Measurements from ENCODE around the gene SLC47A1.
"Not testable (repeated sequence)": the region's sequence is repeated elsewhere in the genome, so short reads cannot be mapped to it uniquely, and the experiment has no call there.

The SLC47A1 gene

GRCh38 chr17:19502517-19502916 lies 31.1 kb upstream of the SLC47A1 start:
- no peak overlapping the region for H3K27ac ChIP-seq (ENCODE audit: low read length)
- H3K36me3 ChIP-seq (ENCODE audit: control insufficient read depth in 2 of 2, insufficient read depth in 2 of 2, low read length in 2 of 2): no peaks in the 10 kb centered on the region
- H3K4me3 ChIP-seq (ENCODE audit: low read length in 2 of 2): no peak overlapping the region
- no peaks in the 10 kb centered on the region for H3K9me3 ChIP-seq (ENCODE audit: control insufficient read depth in 2 of 2, low read length in 2 of 2)
- no peaks in the 10 kb centered on the region for H3K27me3 ChIP-seq (ENCODE audit: control insufficient read depth in 1 of 2, insufficient read depth in 2 of 2, low read length in 2 of 2)
- H3K4me1 ChIP-seq (ENCODE audit: control insufficient read depth, insufficient read depth, low read length): no peaks in the 10 kb centered on the region
- no peak overlapping the region for H3K9ac ChIP-seq (ENCODE audit: low read length in 2 of 2)

GRCh38 chr17:19505561-19505960 lies 28.1 kb upstream of the SLC47A1 start:
- not testable (repeated sequence) for H3K27me3 ChIP-seq (ENCODE audit: control insufficient read depth in 1 of 2, insufficient read depth in 2 of 2, low read length in 2 of 2); H3K27ac ChIP-seq (ENCODE audit: low read length); H3K36me3 ChIP-seq (ENCODE audit: control insufficient read depth in 2 of 2, insufficient read depth in 2 of 2, low read length in 2 of 2); H3K9me3 ChIP-seq (ENCODE audit: control insufficient read depth in 2 of 2, low read length in 2 of 2); H3K4me1 ChIP-seq (ENCODE audit: control insufficient read depth, insufficient read depth, low read length); H3K9ac ChIP-seq (ENCODE audit: low read length in 2 of 2); H3K4me3 ChIP-seq (ENCODE audit: low read length in 2 of 2)

GRCh38 chr17:19507775-19508576 lies 25.7 kb upstream of the SLC47A1 start:
- H3K4me1 ChIP-seq (ENCODE audit: control insufficient read depth, insufficient read depth, low read length): peaks cover 6% of the 10 kb centered on the region
- peak overlapping the region; percentile 64 to 76 for H3K9ac ChIP-seq (ENCODE audit: low read length in 2 of 2)
- no peaks in the 10 kb centered on the region for H3K27me3 ChIP-seq (ENCODE audit: control insufficient read depth in 1 of 2, insufficient read depth in 2 of 2, low read length in 2 of 2)
- no peaks in the 10 kb centered on the region for H3K36me3 ChIP-seq (ENCODE audit: control insufficient read depth in 2 of 2, insufficient read depth in 2 of 2, low read length in 2 of 2)
- peak overlapping the region; percentile 80 to 82 for H3K4me3 ChIP-seq (ENCODE audit: low read length in 2 of 2)
- no peaks in the 10 kb centered on the region for H3K9me3 ChIP-seq (ENCODE audit: control insufficient read depth in 2 of 2, low read length in 2 of 2)
- peak overlapping the region; percentile 81 for H3K27ac ChIP-seq (ENCODE audit: low read length)

GRCh38 chr17:19508577-19508867 lies 25.1 kb upstream of the SLC47A1 start:
- Histone ChIP-seq H3K9me3 (ENCODE audit: control insufficient read depth in 2 of 2, low read length in 2 of 2) (no peaks in the 10 kb centered on the region), H3K27ac (ENCODE audit: low read length) (peak overlapping the region; percentile 81), H3K36me3 (ENCODE audit: control insufficient read depth in 2 of 2, insufficient read depth in 2 of 2, low read length in 2 of 2) (no peaks in the 10 kb centered on the region), H3K9ac (ENCODE audit: low read length in 2 of 2) (peak overlapping the region; percentile 64 to 76), H3K4me1 (ENCODE audit: control insufficient read depth, insufficient read depth, low read length) (peaks cover 7% of the 10 kb centered on the region), H3K4me3 (ENCODE audit: low read length in 2 of 2) (peak overlapping the region; percentile 80 to 82), H3K27me3 (ENCODE audit: control insufficient read depth in 1 of 2, insufficient read depth in 2 of 2, low read length in 2 of 2) (no peaks in the 10 kb centered on the region)

DNA sequence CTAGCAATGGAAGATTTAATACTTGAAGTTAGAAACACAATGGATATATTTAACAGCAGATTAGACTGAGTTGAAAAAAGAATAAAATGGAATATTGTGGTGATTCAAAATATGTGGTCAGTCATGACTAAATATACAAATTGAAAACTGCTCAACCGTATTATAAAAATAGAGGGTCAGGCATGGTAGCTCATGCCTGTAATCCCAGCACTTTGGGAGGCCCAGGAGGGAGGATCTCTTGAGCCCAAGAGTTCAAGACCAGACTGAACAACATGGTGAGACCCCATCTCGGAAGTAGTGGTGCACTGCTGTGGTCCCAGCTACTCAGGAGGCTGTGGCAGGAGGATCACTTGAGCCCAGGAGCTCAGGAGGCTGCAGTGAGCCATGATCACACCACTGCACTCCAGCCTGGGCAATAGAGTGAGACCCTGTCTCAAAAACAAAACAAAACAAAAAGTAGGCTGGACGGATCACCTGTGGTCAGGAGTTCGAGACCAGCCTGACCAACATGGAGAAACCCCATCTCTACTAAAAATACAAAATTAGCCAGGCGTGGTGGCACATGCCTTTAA lies 24.3 kb upstream of the SLC47A1 start:
- not testable (repeated sequence) for H3K36me3 ChIP-seq (ENCODE audit: control insufficient read depth in 2 of 2, insufficient read depth in 2 of 2, low read length in 2 of 2); H3K9ac ChIP-seq (ENCODE audit: low read length in 2 of 2); H3K27me3 ChIP-seq (ENCODE audit: control insufficient read depth in 1 of 2, insufficient read depth in 2 of 2, low read length in 2 of 2); H3K4me3 ChIP-seq (ENCODE audit: low read length in 2 of 2); H3K9me3 ChIP-seq (ENCODE audit: control insufficient read depth in 2 of 2, low read length in 2 of 2); H3K27ac ChIP-seq (ENCODE audit: low read length)
- peaks cover 11% of the 10 kb centered on the region for H3K4me1 ChIP-seq (ENCODE audit: control insufficient read depth, insufficient read depth, low read length)

GRCh38 chr17:19510903-19511302 lies 22.8 kb upstream of the SLC47A1 start:
- no peak overlapping the region for H3K9ac ChIP-seq (ENCODE audit: low read length in 2 of 2)
- no peaks in the 10 kb centered on the region for H3K27me3 ChIP-seq (ENCODE audit: control insufficient read depth in 1 of 2, insufficient read depth in 2 of 2, low read length in 2 of 2)
- no peak overlapping the region for H3K27ac ChIP-seq (ENCODE audit: low read length)
- no peak overlapping the region for H3K4me3 ChIP-seq (ENCODE audit: low read length in 2 of 2)
- no peaks in the 10 kb centered on the region for H3K9me3 ChIP-seq (ENCODE audit: control insufficient read depth in 2 of 2, low read length in 2 of 2)
- H3K4me1 ChIP-seq (ENCODE audit: control insufficient read depth, insufficient read depth, low read length): peaks cover 11% of the 10 kb centered on the region
- no peaks in the 10 kb centered on the region for H3K36me3 ChIP-seq (ENCODE audit: control insufficient read depth in 2 of 2, insufficient read depth in 2 of 2, low read length in 2 of 2)

DNA sequence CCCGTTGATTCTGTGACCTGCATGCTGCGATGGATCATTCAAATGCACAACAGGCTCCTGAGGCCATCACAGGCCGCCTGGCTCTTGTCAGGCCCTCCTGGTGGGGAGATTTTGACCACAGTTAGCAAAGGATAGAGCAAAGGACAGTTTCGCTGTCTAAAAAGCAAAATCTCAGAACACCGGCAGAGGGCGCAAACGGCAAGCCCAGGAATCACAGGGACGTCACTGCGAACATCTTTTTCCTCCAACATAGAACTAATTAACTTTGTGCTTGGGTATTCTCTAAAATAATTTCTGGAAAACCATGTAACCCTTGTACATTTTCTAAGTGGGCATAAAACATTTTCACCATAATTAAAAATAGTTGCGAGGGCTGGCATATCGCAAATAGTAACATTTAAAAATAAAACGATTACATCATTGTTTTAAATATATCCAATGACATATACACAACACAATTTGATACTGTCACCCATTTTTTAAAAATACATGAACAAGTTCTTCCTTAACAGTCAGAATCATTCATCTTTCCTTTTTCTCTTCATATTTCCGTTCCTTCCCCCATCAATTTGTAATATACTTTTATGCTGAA lies 19.7 kb upstream of the SLC47A1 start:
- no peak overlapping the region for H3K9ac ChIP-seq (ENCODE audit: low read length in 2 of 2)
- peaks cover 4% of the 10 kb centered on the region for H3K4me1 ChIP-seq (ENCODE audit: control insufficient read depth, insufficient read depth, low read length)
- H3K27ac ChIP-seq (ENCODE audit: low read length): no peak overlapping the region
- H3K27me3 ChIP-seq (ENCODE audit: control insufficient read depth in 1 of 2, insufficient read depth in 2 of 2, low read length in 2 of 2): no peaks in the 10 kb centered on the region
- H3K4me3 ChIP-seq (ENCODE audit: low read length in 2 of 2): peak overlapping the region in 1 of 2 donors; percentile 49
- no peaks in the 10 kb centered on the region for H3K9me3 ChIP-seq (ENCODE audit: control insufficient read depth in 2 of 2, low read length in 2 of 2)
- H3K36me3 ChIP-seq (ENCODE audit: control insufficient read depth in 2 of 2, insufficient read depth in 2 of 2, low read length in 2 of 2): no peaks in the 10 kb centered on the region

GRCh38 chr17:19517699-19518098 lies 16.0 kb upstream of the SLC47A1 start:
- Histone ChIP-seq H3K27ac (ENCODE audit: low read length) (no peak overlapping the region), H3K27me3 (ENCODE audit: control insufficient read depth in 1 of 2, insufficient read depth in 2 of 2, low read length in 2 of 2) (no peaks in the 10 kb centered on the region), H3K36me3 (ENCODE audit: control insufficient read depth in 2 of 2, insufficient read depth in 2 of 2, low read length in 2 of 2) (no peaks in the 10 kb centered on the region), H3K9ac (ENCODE audit: low read length in 2 of 2) (no peak overlapping the region), H3K4me3 (ENCODE audit: low read length in 2 of 2) (no peak overlapping the region), H3K9me3 (ENCODE audit: control insufficient read depth in 2 of 2, low read length in 2 of 2) (no peaks in the 10 kb centered on the region), H3K4me1 (ENCODE audit: control insufficient read depth, insufficient read depth, low read length) (peaks cover 4% of the 10 kb centered on the region)

- H3K4me3 ChIP-seq (ENCODE audit: low read length in 2 of 2); H3K36me3 ChIP-seq (ENCODE audit: control insufficient read depth in 2 of 2, insufficient read depth in 2 of 2, low read length in 2 of 2); H3K4me1 ChIP-seq (ENCODE audit: control insufficient read depth, insufficient read depth, low read length); H3K27ac ChIP-seq (ENCODE audit: low read length); H3K27me3 ChIP-seq (ENCODE audit: control insufficient read depth in 1 of 2, insufficient read depth in 2 of 2, low read length in 2 of 2); H3K9ac ChIP-seq (ENCODE audit: low read length in 2 of 2); H3K9me3 ChIP-seq (ENCODE audit: control insufficient read depth in 2 of 2, low read length in 2 of 2): not testable (repeated sequence)
These were observed 14.0 kb upstream of the SLC47A1 start for GRCh38 chr17:19519388-19520291.

- no peaks in the 10 kb centered on the region for H3K27me3 ChIP-seq (ENCODE audit: control insufficient read depth in 1 of 2, insufficient read depth in 2 of 2, low read length in 2 of 2)
- H3K27ac ChIP-seq (ENCODE audit: low read length): no peak overlapping the region
- H3K4me3 ChIP-seq (ENCODE audit: low read length in 2 of 2): no peak overlapping the region
- H3K36me3 ChIP-seq (ENCODE audit: control insufficient read depth in 2 of 2, insufficient read depth in 2 of 2, low read length in 2 of 2): no peaks in the 10 kb centered on the region
- H3K4me1 ChIP-seq (ENCODE audit: control insufficient read depth, insufficient read depth, low read length): no peaks in the 10 kb centered on the region
- no peaks in the 10 kb centered on the region for H3K9me3 ChIP-seq (ENCODE audit: control insufficient read depth in 2 of 2, low read length in 2 of 2)
- no peak overlapping the region for H3K9ac ChIP-seq (ENCODE audit: low read length in 2 of 2)
These were observed 13.0 kb upstream of the SLC47A1 start for GRCh38 chr17:19520641-19521040.

Measured in stomach smooth muscle (tissue), 2 donors.